Osteoblast (primary cell): ENCODE measurements around the gene VSTM2A. TPM values are rescaled to one million over a fixed set of nuclear protein-coding genes. Genes with fewer than 3 reads are reported as not detected.

Experiments used
- DNase-seq: peaks from one replicate; pipeline ENCODE4 v3.0.0; 2011; ENCODE audit warnings: low spot score, mixed read lengths; ENCODE audit not compliant: insufficient read length; ENCODE audit errors: missing footprints
- H2AFZ ChIP-seq: 2 replicates; pipeline ENCODE4 v1.6.0; 2011; ENCODE audit warnings: mild to moderate bottlenecking, low read length
- H3K27ac ChIP-seq: 2 replicates; pipeline ENCODE4 v1.5.1; 2011; ENCODE audit warnings: mild to moderate bottlenecking, low read depth, low read length, moderate library complexity
- H3K27me3 ChIP-seq: 2 replicates; pipeline ENCODE4 v1.6.0; 2012; ENCODE audit warnings: mild to moderate bottlenecking, control low read depth, inconsistent platforms, low read length, moderate library complexity; ENCODE audit not compliant: insufficient read depth
- H3K36me3 ChIP-seq: 2 replicates; pipeline ENCODE4 v1.5.1; 2011; ENCODE audit warnings: mild to moderate bottlenecking, low read length, control low read depth, moderate library complexity; ENCODE audit not compliant: insufficient read depth
- H3K4me1 ChIP-seq: 2 replicates; pipeline ENCODE4 v1.5.1; 2011; ENCODE audit warnings: mild to moderate bottlenecking, low read length, control low read depth, moderate library complexity; ENCODE audit not compliant: insufficient read depth
- H3K4me2 ChIP-seq: 2 replicates; pipeline ENCODE4 v1.6.0; 2011; ENCODE audit warnings: mild to moderate bottlenecking, low read length; ENCODE audit not compliant: insufficient read depth
- H3K4me3 ChIP-seq: fragments of 200-600 bp; sonication (generic); 3 replicates; pipeline ENCODE4 v1.5.1; 2012; ENCODE audit warnings: mild to moderate bottlenecking, low read length, inconsistent platforms; ENCODE audit not compliant: insufficient read depth
- H3K79me2 ChIP-seq: 2 replicates; pipeline ENCODE4 v1.6.0; 2012; ENCODE audit warnings: mild to moderate bottlenecking, low read length, control low read depth, inconsistent platforms; ENCODE audit not compliant: insufficient read depth
- H3K9me3 ChIP-seq: 2 replicates; pipeline ENCODE4 v1.5.1; 2011; ENCODE audit warnings: low read depth, low read length, control low read depth
- H4K20me1 ChIP-seq: 2 replicates; pipeline ENCODE4 v1.6.0; 2012; ENCODE audit warnings: mild to moderate bottlenecking, low read length, control low read depth; ENCODE audit not compliant: insufficient read depth
- small RNA-seq: library from RNA; depleted of rRNA; stranded (forward); fragments of <200 nt; gene quantifications from one replicate; pipeline ENCODE3, GENCODE V24; 2012
- total RNA-seq: library from RNA; depleted of rRNA; stranded (reverse); fragments of >200 nt; gene quantifications from 2 replicates; pipeline ENCODE4 v1.2.3, GENCODE V29; 2012
- TF ChIP-seq, protein P1 (sequence below): IDR thresholded peaks from 2 replicates; pipeline ENCODE4 v1.5.1; 2011; ENCODE audit warnings: mild to moderate bottlenecking, low read depth, low read length, moderate library complexity; ENCODE audit errors: extremely low read depth

Gene VSTM2A
- total RNA-seq, 1 donor = not detected

DNA sequence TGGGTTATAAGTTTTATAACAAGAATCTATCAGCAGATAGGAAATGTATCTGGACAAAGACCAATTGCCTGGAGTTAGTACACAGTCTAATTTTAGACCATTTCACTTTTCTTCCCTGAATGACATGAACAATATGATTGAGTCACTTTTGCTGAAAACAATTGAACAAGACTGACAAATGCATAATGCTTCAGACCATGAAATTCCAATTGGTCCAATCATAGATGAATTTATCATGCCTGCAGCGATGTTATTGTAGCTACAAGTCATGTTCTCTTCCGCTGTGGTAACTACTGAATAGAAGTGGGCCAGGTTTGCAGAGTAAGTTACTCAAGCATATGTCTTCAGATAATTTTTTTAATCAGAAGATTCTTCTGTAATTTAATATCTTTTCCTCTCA lies 73.4 kb downstream of the VSTM2A start:
- no peaks in the 10 kb centered on the region for H3K36me3 ChIP-seq
- TF ChIP-seq, protein P1, sequence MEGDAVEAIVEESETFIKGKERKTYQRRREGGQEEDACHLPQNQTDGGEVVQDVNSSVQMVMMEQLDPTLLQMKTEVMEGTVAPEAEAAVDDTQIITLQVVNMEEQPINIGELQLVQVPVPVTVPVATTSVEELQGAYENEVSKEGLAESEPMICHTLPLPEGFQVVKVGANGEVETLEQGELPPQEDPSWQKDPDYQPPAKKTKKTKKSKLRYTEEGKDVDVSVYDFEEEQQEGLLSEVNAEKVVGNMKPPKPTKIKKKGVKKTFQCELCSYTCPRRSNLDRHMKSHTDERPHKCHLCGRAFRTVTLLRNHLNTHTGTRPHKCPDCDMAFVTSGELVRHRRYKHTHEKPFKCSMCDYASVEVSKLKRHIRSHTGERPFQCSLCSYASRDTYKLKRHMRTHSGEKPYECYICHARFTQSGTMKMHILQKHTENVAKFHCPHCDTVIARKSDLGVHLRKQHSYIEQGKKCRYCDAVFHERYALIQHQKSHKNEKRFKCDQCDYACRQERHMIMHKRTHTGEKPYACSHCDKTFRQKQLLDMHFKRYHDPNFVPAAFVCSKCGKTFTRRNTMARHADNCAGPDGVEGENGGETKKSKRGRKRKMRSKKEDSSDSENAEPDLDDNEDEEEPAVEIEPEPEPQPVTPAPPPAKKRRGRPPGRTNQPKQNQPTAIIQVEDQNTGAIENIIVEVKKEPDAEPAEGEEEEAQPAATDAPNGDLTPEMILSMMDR = no peak
- no peaks in the 10 kb centered on the region for H3K9me3 ChIP-seq

More for the DNA sequence above, 73.4 kb downstream of the VSTM2A start:
- Histone ChIP-seq H3K4me3 (no peak overlapping the region), H3K4me1 (no peaks in the 10 kb centered on the region), H3K4me2 (no peak overlapping the region), H3K79me2 (no peaks in the 10 kb centered on the region), H3K27ac (no peak overlapping the region), H3K27me3 (no peaks in the 10 kb centered on the region), H4K20me1 (no peaks in the 10 kb centered on the region), H2AFZ (no peak overlapping the region)
- no peak for DNase-seq

Small RNAs within 50 kb of the gene (small RNA-seq; reads per million reads assigned to genes)
- gene RNU6-1125P = not detected

Other genes with a start within 250 kb of the VSTM2A start
- gene SEC61G, start 216.8 kb downstream of the VSTM2A start, total RNA-seq = 138 and 203 TPM in 2 replicates